Glomerular endothelial cell (primary cell): ENCODE data around the gene SYVN1. TPM values are rescaled to one million over a fixed set of nuclear protein-coding genes. Genes with fewer than 3 reads are reported as not detected.

Experiments used
- DNase-seq: peaks from one replicate; pipeline ENCODE4 v3.0.0-alpha.2; 2011; ENCODE audit warnings: low read depth, low spot score; ENCODE audit errors: extremely low read depth
- total RNA-seq: library from RNA; depleted of rRNA; stranded (reverse); fragments of >200 nt; gene quantifications from 2 replicates; pipeline ENCODE4 v1.2.3, GENCODE V29; 2015

The SYVN1 gene
- total RNA-seq, 1 donor from 2014 or later, result 38.4 TPM

DNA sequence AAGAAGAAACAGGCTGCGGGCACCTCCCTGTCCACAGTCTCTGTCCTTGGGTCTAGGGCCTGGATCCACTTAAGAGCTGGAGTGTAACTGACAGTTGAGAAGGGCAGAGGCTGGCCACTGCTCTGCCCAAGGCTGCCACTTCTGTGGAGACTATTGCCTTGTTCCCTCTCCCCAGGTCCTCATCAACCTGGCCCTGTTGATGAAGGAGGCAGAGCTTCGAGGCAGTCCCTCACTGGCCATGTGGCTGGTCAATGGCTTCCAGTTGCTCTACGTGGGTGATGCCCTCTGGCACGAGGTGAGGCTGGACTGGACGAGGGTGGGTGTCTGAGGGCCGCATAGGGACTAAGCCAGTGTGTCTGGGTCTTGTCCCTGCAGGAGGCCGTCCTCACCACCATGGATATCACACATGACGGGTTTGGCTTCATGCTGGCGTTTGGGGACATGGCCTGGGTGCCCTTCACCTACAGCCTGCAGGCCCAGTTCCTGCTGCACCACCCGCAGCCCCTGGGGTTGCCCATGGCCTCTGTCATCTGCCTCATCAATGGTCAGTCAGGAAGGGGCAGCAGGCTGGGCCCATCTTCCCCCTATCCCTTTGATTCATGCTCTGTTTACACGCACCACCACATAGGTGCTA, 19.7 kb downstream of the SYVN1 start:
- DNase-seq, result no peak

DNA sequence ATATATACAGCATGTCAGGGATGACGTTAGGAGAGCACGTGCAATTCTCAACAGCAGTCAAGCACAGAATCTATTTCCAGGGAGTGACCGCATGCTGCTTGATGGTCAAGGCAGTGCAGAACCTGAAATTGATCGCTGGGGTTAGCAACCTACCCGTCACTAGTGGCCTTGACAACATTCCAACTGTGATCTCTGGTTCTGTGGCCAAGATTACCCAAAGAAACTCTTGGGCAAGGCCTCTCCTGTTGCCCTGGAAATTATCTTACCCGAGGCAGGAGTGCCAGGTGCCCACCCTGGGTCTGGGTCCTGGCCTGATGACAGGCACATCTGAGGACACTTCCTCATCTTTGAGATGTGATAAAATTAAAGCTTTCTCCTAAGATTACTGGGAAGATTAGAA, 20.5 kb downstream of the SYVN1 start:
- no peak for DNase-seq

GRCh38 chr11:65113361-65113756, 21.0 kb downstream of the SYVN1 start:
- no peak for DNase-seq

DNA sequence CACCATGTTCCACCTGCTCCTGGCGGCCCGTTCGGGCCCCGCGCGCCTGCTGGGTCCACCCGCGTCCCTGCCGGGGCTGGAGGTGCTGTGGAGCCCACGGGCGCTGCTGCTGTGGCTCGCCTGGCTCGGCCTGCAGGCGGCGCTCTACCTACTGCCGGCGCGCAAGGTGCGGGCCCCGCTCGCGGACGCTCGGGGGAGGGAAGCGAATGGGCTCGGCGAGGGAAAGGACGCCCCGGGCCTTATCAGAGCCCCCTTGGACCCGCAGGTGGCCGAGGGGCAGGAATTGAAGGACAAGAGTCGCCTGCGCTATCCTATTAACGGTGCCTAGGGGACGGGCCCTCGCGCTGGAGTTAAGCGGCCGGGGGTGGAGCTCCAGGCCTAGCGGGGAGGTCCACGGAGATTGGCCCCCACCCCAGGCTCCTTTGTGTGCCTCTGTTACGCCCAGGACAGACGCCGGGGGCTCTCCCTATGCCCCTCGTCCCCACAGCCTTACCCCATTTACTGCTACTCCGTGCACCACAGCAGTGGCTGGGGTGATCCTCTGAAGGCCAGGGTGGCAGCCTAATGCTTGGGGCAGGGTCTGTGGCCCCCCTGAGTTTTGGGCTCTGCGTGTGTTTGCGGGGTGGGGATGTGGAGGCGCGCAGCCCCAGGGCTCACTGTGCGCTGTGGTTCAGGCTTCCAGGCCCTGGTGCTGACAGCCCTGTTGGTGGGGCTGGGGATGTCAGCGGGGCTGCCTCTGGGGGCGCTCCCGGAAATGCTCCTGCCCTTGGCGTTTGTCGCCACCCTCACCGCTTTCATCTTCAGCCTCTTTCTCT, 21.6 kb downstream of the SYVN1 start:
- DNase-seq, result no peak

DNA sequence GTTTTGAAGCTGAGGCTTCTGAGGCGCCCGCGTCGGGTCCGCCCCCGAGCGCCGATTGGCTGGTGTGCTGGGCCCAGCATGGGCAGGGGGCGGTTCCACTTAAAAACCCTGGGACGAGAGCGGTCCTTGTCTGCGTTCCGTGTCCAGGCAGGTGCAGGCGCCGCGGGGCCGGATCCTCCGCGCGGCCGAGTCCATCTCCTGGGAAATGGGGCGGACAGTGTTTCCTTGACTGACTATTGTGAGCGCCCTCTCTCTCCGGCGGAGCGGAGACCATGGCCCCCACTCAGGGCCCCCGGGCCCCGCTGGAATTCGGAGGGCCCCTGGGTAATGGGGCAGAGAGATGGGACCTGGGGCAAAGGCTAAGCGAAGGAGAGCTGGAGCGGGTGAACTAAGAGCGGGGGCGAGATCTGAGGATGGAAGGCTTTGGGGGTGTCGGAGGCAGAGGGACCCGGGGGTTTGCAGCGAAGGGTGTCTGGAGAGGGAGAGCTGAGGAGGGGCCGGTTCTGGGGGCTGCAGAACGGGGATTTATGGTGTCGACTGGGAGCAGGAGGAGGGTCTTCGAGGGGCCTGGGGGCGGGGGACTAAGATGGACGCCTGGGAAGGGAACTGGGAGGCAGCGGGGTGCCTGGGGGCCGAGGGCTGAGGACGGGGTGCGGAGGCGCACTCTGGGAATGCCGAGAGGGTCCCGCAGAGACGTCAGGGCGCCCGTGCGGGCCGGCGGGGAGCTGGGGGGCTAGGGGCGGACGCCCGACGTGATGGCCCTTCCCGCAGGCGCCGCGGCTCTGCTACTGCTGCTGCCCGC, 22.4 kb downstream of the SYVN1 start, which contains the start of gene TM7SF2:
TSS of gene TM7SF2 (plus strand) at position 129 of the 802 bp plus-strand sequence. CDS start at position 273, 144 bp downstream.
- no peak for DNase-seq

GRCh38 chr11:65111159-65111743, 23.1 kb downstream of the SYVN1 start:
- DNase-seq, result no peak

DNA sequence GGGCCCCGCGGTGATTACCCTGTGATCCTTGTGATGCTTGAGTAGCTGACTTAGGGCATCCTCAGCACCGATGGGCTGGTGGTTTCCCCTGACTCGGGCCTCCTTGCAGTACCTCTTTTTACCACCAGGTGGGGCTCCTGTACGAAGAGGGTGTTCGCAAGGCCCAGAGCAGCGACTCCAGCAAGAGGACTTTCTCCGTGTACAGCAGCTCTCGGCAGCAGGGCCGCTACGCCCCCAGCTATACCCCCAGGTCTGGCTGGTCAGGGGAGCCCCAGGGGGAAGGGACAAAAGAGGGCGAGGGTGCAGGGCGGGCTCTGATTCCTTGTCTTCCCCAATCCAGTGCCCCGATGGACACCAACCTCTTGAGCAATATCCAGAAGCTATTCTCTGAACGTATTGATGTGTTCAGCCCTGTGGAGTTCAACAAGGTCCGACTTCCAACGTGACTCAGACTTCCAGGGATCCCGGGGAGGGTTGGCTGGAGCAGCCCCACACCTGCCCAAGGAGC, 23.9 kb downstream of the SYVN1 start:
- no peak for DNase-seq

DNA sequence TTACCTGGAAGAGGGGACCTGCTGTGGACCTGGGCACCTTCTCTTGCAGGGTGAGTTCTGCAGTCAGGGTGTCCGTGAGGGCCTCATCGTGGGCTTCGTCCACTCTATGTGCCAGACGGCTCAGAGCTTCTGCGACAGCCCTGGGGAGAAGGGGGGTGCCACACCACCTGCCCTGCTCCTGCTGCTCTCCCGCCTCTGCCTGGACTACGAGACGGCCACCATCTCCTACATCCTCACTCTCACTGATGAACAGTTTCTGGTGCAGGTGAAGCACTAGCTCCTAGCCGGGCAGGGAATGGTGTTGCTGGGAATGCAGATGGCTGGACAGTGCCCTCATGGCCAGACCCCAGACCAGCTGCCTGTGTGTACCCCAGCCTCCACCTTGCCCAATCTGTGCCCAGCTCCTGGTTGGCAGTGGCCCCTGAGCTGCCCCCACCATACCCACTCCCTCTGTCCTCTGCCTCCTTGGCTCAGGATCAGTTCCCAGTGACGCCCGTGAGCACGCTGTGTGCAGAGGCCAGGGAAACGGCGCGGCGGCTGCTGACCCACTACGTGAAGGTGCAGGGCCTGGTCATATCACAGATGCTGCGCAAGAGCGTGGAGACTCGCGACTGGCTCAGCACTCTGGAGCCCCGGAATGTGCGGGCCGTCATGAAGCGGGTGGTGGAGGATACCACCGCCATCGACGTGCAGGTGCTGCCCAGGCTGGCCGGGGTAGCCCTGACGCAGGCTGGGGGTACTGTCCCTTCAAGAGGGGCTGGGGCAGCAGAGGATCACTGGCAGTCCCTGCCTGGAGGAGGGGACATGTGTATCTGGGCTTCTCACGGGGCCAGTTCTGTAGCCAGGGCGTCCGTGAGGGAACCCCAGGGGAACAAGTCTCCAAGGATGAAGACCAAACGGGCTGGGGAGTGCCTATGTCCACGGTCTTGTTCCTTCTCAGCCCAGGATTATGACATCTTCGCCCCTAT, 24.8 kb downstream of the SYVN1 start:
- DNase-seq, result no peak

DNA sequence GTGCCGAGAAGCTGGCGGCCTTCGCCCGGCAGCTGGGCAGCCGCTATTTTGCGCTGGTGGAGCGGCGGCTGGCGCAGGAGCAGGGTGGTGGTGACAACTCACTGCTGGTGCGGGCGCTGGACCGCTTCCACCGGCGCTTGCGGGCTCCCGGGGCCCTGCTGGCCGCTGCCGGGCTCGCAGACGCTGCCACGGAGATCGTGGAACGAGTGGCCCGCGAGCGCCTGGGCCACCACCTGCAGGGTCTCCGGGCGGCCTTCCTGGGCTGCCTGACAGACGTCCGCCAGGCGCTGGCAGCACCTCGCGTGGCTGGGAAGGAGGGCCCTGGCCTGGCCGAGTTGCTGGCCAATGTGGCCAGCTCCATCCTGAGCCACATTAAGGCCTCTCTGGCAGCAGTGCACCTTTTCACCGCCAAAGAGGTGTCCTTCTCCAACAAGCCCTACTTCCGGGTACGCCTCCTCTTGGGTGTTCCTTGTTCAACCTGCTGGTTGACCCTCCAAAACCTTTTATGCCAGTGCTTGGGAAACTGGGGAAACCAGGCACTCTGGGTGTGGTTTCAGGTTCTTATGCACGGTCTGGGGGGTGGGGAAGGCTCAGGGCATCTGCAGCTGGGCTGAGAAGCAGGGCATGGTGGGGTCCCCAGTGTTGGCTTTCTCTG, 25.7 kb downstream of the SYVN1 start:
- DNase-seq, result no peak

DNA sequence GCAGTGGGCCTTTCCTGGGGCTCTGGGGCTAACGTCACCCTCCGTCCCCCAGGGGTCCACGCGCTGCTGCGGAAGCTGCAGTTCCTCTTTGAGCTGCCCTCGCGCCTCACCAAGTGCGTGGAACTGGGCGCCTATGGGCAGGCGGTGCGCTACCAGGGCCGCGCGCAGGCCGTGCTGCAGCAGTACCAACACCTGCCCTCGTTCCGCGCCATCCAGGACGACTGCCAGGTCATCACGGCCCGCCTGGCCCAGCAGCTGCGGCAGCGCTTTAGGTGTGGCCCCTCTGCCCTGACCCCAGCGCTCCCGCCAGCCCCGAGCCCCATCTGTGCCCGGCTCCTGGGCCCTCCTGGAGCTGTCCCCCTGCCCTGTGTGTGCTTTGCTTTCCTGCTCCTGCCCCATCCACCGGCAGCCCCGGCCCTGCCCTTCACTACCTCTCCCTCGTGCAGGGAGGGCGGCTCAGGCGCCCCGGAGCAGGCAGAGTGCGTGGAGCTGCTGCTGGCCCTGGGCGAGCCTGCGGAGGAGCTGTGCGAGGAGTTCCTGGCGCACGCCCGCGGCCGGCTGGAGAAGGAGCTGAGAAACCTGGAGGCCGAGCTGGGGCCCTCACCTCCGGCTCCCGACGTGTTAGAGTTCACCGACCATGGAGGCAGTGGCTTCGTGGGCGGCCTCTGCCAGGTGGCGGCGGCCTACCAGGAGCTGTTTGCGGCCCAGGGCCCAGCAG, 26.4 kb downstream of the SYVN1 start:
- DNase-seq, result no peak

- no peak for DNase-seq
These were observed 27.2 kb downstream of the SYVN1 start for GRCh38 chr11:65107078-65107477.

- DNase-seq, result no peak
These were observed 29.7 kb downstream of the SYVN1 start for GRCh38 chr11:65104628-65105027.

GRCh38 chr11:65103476-65103875, 30.8 kb downstream of the SYVN1 start:
- DNase-seq, result no peak

DNA sequence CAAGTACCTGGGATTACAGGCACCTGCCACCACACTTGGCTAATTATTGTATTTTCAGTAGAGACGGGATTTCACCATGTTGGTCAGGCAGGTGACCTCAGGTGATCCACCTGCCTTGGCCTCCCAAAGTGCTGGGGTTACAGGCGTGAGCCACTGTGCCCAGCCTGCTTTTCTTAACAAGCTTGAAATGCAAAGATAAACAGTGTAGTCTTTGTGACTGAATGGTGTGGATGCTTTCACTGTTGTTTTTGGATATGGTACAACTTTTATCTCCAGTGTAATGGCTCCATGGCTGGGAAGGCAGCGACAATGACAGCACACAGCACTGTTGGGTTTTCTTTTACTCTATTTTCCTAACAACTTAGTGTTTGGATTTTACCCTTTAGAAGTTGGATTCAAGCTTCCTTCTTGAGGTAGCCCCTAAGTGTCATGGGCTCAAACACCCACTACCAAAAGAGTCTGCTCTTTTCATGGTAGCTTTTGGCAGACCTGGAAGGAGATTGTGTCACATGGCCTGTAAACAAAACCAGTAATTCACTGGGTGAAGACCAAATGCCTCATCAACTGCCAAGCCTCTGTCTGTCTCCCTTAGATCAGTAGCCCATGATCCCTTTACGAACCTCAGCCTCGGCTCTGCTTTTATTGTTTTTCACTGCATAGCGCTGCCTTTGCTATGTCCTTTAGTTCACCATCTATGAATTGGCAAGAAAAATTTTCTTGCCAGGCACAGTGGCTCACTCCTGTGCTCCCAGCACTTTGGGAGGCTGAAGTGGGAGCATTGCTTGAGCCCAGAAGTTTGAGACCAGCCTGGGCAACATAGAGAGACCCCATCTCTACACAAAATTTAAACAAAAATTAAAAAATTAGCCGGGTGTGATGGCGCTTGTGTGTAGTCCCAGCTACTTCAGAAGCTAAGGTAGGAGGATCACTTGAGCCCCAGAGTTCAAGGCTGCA, 31.9 kb downstream of the SYVN1 start:
- no peak for DNase-seq

DNA sequence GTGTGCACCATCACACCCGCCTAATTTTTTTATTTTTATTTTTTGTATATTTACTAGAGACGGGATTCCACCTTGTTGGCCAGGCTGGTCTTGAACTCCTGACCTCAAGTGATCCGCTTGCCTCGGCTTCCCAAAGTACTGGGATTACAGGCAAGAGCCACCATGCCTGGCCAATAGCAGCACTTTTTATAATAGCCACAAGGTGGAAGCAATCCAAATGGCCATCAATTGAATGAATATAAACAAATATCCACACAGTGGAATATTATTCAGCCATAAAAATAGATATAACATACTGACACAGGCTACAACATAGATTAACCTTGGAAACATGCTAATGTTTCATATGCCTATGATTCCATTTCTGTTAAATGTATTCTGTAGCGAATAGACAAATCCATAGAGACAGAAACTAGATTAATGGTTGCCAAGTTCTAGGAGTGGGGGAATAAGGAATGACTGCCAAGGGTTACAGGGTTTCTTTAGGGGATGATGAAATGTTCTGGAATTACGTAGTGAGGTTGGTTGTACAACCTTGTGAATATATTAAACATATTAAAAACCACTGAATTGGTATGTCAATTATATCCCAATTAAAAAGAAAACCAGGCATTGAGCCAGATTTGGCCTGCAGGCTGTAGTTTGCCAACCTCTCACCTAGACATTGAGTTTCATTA, 33.5 kb downstream of the SYVN1 start:
- no peak for DNase-seq

- no peak for DNase-seq
These were observed 37.4 kb downstream of the SYVN1 start for GRCh38 chr11:65096926-65097325.
